ENCODE results near the gene SNX17.

The SNX17 gene

DNA sequence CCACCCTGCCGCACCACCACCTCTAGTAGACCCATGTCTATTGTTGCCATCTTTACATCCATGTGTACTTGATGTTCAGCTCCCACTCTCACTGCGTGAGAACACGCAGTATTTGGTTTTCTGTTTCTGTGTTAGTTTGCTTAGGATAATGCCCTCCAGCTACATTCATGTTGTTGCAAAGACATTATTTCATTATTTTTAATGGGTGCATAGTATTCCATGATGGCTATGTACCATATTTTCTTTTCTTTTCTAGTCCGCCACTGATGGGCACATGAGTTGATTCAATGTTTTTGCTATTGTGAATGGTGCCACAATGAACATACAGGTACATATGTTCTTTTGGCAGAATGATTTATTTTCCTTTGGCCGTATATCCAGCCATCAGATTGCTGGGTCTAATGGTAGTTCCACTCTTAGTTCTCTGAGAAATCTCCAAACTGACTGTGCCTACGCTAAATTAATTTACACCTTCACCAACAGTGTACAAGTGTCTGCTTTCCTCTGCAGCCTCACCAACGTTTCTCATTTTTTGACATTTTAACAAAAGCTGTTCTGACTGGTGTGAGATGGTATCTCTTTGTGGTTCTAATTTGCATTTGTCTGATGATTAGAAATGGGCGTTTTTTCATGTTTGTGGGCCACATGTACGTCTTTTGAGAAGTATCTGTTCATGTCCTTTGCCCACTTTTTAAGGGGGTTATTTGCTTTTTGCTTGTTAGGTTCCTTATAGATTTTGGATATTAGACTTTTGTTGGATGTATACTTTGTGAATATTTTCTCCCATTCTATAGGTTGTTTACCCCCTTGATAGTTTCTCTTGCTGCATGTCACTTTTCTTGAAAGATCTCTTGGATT is 20.6 kb downstream of the SNX17 start:
- TF ChIP-seq FOXA1 (IDR thresholded peaks at IDR 0.05) = no peak
- TF ChIP-seq FOXM1 (IDR thresholded peaks at IDR 0.05; ENCODE audit: borderline replicate concordance) = no peak
- TF ChIP-seq BHLHE40 (IDR thresholded peaks at IDR 0.05; ENCODE audit: borderline replicate concordance) = no peak
- TF ChIP-seq SP1 (IDR thresholded peaks at IDR 0.05) = no peak
- TF ChIP-seq ZNF384 (IDR thresholded peaks at IDR 0.05) = no peak
- no peak for TF ChIP-seq NFRKB (IDR thresholded peaks at IDR 0.05)
- no peak for TF ChIP-seq TARDBP (IDR thresholded peaks at IDR 0.05)
- TF ChIP-seq SUZ12 (IDR thresholded peaks at IDR 0.05) = no peak
- no peak for TF ChIP-seq HDGF (IDR thresholded peaks at IDR 0.05; ENCODE audit: borderline replicate concordance)
- TF ChIP-seq ELF4 (IDR thresholded peaks at IDR 0.05) = no peak
- no peak for TF ChIP-seq FOXK2 (IDR thresholded peaks at IDR 0.05)
- TF ChIP-seq CTBP1 (IDR thresholded peaks at IDR 0.05; ENCODE audit: borderline replicate concordance) = no peak
- TF ChIP-seq ARNT (IDR thresholded peaks at IDR 0.05) = no peak
- no peak for TF ChIP-seq LEF1 (IDR thresholded peaks at IDR 0.05; ENCODE audit: borderline replicate concordance)
- TF ChIP-seq, protein P1, sequence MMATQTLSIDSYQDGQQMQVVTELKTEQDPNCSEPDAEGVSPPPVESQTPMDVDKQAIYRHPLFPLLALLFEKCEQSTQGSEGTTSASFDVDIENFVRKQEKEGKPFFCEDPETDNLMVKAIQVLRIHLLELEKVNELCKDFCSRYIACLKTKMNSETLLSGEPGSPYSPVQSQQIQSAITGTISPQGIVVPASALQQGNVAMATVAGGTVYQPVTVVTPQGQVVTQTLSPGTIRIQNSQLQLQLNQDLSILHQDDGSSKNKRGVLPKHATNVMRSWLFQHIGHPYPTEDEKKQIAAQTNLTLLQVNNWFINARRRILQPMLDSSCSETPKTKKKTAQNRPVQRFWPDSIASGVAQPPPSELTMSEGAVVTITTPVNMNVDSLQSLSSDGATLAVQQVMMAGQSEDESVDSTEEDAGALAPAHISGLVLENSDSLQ (IDR thresholded peaks at IDR 0.05) = no peak
- no peak for TF ChIP-seq L3MBTL2 (conservative IDR thresholded peaks at IDR 0.05)
- DNase-seq (ENCODE audit: extremely low spot score) = no peak
- CTCF ChIA-PET = no interaction called here
- POLR2A ChIA-PET = interaction anchor here (0.7 kb wide), 1 partner anchor 11 kb away, joined by 4 read pairs; the partner anchor contains the start of gene ZNF513

DNA sequence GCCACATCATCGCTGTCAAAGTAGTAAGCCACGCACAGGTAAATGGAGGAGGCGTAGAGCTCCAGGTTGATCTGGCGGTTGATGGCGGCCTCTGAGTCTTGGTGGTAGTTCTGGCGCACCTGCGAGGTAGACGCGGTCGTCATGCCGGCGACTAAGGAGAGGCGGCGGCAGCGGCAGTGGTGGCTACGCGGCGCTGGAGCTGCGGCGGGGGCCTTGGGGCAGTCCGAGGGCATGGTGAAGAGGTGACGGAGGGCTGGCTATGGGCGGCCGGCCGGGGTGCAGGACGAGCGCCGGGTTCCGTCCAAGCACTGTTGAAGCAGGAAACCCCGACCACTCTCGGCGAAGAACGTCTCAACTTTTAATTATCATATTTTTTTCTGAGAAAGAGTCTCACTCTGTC is 22.8 kb downstream of the SNX17 start:
- ChIA-PET POLR2A (no interaction called here), CTCF (no interaction called here)
- no peak for TF ChIP-seq FOXK2 (IDR thresholded peaks at IDR 0.05)
- no peak for TF ChIP-seq SUZ12 (IDR thresholded peaks at IDR 0.05)
- TF ChIP-seq TARDBP (IDR thresholded peaks at IDR 0.05) = no peak
- no peak for TF ChIP-seq HDGF (IDR thresholded peaks at IDR 0.05; ENCODE audit: borderline replicate concordance)
- TF ChIP-seq BHLHE40 (IDR thresholded peaks at IDR 0.05; ENCODE audit: borderline replicate concordance) = no peak
- no peak for DNase-seq (ENCODE audit: extremely low spot score)

DNA sequence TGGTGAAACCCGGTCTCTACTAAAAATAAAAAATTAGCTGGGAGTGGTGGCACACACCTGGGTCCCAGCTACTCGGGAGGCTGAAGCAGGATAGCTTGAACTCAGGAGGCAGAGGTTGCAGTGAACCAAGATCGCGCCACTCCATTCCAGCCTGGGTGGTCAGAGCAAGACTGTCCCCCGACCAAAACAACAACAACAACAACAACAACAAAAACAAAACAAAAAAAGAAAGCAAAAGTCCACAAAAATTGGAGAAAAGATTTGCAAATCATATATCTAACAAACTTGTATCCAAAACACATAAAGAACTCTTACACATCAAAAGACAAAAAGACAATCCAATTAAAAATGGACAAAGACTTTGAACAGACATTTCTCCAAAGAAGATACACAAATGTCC is 28.5 kb downstream of the SNX17 start:
- no peak for TF ChIP-seq HDGF (IDR thresholded peaks at IDR 0.05; ENCODE audit: borderline replicate concordance)
- no peak for TF ChIP-seq ZNF384 (IDR thresholded peaks at IDR 0.05)
- TF ChIP-seq NFRKB (IDR thresholded peaks at IDR 0.05) = no peak
- TF ChIP-seq L3MBTL2 (conservative IDR thresholded peaks at IDR 0.05) = no peak
- no peak for TF ChIP-seq FOXA1 (IDR thresholded peaks at IDR 0.05)
- TF ChIP-seq CTBP1 (IDR thresholded peaks at IDR 0.05; ENCODE audit: borderline replicate concordance) = no peak
- no peak for TF ChIP-seq FOXK2 (IDR thresholded peaks at IDR 0.05)
- no peak for TF ChIP-seq ELF4 (IDR thresholded peaks at IDR 0.05)
- TF ChIP-seq SP1 (IDR thresholded peaks at IDR 0.05) = no peak
- TF ChIP-seq, protein P1 (IDR thresholded peaks at IDR 0.05) = no peak
- no peak for TF ChIP-seq TARDBP (IDR thresholded peaks at IDR 0.05)
- TF ChIP-seq BHLHE40 (IDR thresholded peaks at IDR 0.05; ENCODE audit: borderline replicate concordance) = no peak
- TF ChIP-seq FOXM1 (IDR thresholded peaks at IDR 0.05; ENCODE audit: borderline replicate concordance) = no peak
- no peak for TF ChIP-seq ARNT (IDR thresholded peaks at IDR 0.05)
- no peak for TF ChIP-seq SUZ12 (IDR thresholded peaks at IDR 0.05)
- TF ChIP-seq LEF1 (IDR thresholded peaks at IDR 0.05; ENCODE audit: borderline replicate concordance) = no peak
- POLR2A ChIA-PET = interaction anchor here (2.3 kb wide), 1 partner anchor 10 kb away, joined by 9 read pairs; the partner anchor contains the start of gene PPM1G
- no peak for DNase-seq (ENCODE audit: extremely low spot score)
- CTCF ChIA-PET = no interaction called here

DNA sequence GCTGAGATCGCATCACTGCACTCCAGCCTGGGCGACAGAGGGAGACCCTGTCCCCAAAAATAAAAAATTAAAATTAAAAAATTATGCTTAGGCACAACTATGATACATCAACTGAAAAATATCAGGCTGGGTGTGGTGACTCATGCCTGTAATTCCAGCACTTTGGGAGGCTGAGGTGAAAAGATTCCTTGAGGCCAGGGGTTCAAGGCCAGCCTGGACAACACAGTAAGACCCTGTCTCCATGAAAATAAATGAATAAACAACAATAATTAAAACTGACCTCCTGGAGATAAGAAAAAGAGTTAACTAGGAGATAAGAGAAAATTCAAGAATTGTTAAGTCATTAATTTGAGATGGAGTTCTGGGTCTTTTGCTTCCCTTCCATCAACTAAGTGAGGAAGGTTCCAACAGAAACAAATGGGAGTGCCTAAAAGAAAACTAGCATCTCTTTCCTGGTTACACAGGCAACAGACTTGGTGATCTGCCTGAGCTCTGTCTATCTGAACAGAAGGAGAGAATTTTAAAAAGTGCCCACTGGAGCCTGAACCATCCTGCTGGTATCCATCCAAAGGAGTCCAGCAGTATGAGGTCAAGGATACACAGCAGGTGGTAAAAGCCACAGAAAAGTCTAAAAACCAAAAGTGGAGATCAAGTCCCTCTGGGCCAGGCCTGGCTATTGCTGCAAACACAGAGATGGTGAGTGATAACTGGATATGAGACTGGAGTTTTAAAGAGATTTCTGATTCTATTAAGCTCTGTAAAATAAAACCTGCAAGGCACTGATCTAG is 30.1 kb downstream of the SNX17 start:
- DNase-seq (ENCODE audit: extremely low spot score) = no peak
- ChIA-PET CTCF (no interaction called here), POLR2A (interaction anchor here (1.0 to 1.9 kb wide), 2 partner anchors 9 to 28 kb away, joined by 3 to 8 read pairs; partner anchors contain the start of genes NRBP1 and PPM1G)
- TF ChIP-seq CTBP1 (IDR thresholded peaks at IDR 0.05; ENCODE audit: borderline replicate concordance) = no peak
- TF ChIP-seq NFRKB (IDR thresholded peaks at IDR 0.05) = no peak
- TF ChIP-seq ZNF384 (IDR thresholded peaks at IDR 0.05) = no peak
- TF ChIP-seq L3MBTL2 (conservative IDR thresholded peaks at IDR 0.05) = no peak
- no peak for TF ChIP-seq SP1 (IDR thresholded peaks at IDR 0.05)
- no peak for TF ChIP-seq HDGF (IDR thresholded peaks at IDR 0.05; ENCODE audit: borderline replicate concordance)
- TF ChIP-seq BHLHE40 (IDR thresholded peaks at IDR 0.05; ENCODE audit: borderline replicate concordance) = no peak

DNA sequence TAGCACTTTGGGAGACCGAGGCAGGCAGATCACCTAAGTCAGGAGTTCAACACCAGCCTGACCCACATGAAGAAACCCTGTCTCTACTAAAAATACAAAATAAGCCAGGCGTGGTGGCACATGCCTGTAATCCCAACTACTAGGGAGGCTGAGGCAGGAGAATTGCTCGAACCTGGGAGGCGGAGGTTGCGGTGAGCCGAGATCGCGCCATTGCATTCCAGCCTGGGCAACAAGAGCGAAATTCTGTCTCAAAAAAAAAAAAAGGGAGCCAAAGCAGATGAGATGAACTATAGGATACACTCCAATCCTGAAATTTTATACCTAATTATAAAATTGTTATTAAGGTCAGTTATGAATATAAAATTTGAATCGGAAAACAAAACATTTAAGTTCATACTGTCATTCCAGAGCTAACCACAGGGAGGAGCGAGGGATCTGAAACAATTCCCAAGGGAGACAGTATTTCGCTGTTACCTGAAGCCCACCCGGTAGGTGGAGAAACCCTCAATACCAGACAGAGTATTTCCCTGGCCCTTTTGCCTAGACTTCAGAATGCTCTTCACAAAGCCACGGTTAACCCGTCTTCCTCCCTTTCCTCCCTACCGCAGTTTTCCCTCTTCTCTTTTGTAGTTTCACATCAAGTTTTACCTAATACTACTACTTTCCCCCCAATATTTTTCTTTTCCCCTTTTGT is 37.5 kb downstream of the SNX17 start:
- ChIA-PET CTCF (interaction anchor here (0.6 to 3.0 kb wide), 4 partner anchors 21 to 108 kb away, joined by 3 to 12 read pairs (median 4); partner anchors contain the start of gene NRBP1), POLR2A (interaction anchor here (0.6 to 5.4 kb wide), 2 partner anchors 22 to 163 kb away, joined by 4 to 135 read pairs; partner anchors contain the start of gene NRBP1)
- TF ChIP-seq TARDBP (IDR thresholded peaks at IDR 0.05) (no peak), L3MBTL2 (conservative IDR thresholded peaks at IDR 0.05) (no peak), CTBP1 (IDR thresholded peaks at IDR 0.05; ENCODE audit: borderline replicate concordance) (peak; percentile 57; the same call in 1 of the 2 replicates), HDGF (IDR thresholded peaks at IDR 0.05; ENCODE audit: borderline replicate concordance) (no peak), BHLHE40 (IDR thresholded peaks at IDR 0.05; ENCODE audit: borderline replicate concordance) (no peak)
- DNase-seq (ENCODE audit: extremely low spot score) = peak; percentile 59
